Endothelial cell of hepatic sinusoid (primary cell): ENCODE data around the gene SLC12A5.
"Not testable (repeated sequence)": the region's sequence is repeated elsewhere in the genome, so short reads cannot be mapped to it uniquely, and the experiment has no call there.

Experiments used
- in situ Hi-C: cut with HindIII; loops from 2 replicates; pipeline ENCODE4 v1.10.0; 2017; ENCODE audit warnings: low sequenced_read_pairs

Gene SLC12A5

GRCh38 chr20:46073024-46073423, 44.0 kb downstream of the SLC12A5 start:
- in situ Hi-C loops, result no loop called here

GRCh38 chr20:46073443-46073842, 44.4 kb downstream of the SLC12A5 start:
- in situ Hi-C loops, result no loop called here

DNA sequence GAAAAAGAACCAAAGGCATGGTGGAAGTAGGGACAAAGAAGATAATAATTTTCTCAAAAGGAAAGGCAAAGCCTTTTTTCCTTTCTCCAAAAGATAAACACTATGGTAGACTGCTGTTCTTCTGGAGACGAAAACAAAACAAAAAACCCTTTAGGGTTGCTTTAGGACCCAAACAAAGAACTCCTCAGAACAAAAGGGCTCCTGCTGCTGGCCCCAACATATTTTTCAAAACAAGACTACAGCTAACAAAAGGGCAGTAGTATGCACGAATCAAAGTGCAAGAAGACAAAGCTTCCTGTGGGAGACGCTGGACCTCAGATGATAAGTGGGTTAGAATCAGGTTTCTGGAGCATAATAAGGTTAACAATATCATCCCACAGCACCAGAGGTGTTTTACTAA, 45.0 kb downstream of the SLC12A5 start:
- in situ Hi-C loops, result no loop called here

DNA sequence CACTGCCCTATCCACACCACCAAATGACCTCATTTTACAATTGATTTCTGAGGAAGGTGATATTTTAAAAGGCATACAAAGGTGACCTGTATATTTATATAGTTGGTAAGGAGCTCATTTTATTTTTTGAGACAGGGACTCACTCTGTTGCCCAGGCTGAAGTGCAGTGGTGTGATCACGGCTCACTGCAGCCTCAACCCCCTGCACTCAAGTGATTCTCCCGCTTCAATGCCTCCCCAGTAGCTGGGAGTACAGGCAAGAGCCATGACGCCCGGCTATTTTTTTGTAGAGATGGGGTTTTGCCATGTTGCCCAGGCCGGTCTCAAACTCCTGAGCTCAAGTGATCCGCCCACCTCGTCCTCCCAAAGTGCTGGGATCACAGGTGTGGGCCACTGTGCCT, 47.8 kb downstream of the SLC12A5 start:
- in situ Hi-C loops, result loop anchor here (5.0 kb wide), 1 partner anchor 35 kb away; no protein-coding TSS in a partner anchor

DNA sequence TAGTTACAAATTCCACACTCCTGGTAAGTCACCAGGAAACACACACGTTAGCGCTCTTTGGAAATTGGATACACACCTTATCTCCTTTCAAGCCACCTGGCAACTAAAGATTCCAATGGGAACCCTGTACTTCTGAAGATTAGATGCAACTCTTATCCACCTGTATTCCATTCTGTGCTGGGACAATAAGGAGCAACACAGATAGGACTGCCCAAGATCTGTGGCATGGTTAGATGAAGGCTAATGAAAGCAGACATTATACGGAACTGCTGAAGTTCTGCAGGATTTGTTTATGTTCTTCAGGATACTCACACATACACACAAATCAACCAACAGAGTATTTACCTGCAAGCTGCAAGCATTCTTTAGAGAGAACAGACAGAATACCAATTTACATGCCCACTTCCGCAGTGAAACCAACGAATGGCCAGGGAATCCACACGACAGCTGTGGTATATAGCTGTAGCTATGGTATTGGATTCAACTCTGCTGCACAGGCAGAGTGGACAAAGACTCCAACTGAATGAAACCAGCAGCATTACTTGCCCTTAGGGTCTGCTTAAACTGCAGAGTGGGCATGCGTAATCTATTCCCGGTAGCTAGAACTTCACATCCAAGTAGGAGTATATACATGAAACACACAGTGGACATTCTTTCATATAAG, 48.8 kb downstream of the SLC12A5 start:
- in situ Hi-C loops, result loop anchor here (5.0 kb wide), 1 partner anchor 35 kb away; no protein-coding TSS in a partner anchor

- in situ Hi-C loops, result loop anchor here (5.0 kb wide), 1 partner anchor 33 kb away; no protein-coding TSS in a partner anchor
Measured at GRCh38 chr20:46078954-46079353, 49.9 kb downstream of the SLC12A5 start.

- in situ Hi-C loops, result no loop called here
Measured at GRCh38 chr20:46081074-46081473, 52.1 kb downstream of the SLC12A5 start.

DNA sequence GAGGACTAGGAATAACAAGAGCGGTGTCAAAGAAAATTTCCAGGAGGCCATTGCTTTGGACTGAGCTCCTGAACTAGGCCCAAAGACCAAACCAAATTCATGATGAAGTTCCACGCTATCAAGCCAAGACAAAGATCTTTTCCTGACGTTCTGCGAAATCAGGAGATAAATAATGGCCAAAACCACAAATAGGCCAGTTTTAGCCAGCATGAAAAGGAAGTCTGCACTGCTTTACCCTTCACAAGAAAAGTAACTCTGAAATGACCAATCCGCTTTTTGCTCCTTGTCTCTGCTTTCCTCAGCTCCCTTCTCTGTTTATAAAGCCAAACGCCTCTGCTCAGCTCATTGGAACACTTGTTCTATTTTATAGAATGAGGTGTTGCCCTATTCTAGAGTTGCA, 54.1 kb downstream of the SLC12A5 start:
- in situ Hi-C loops, result no loop called here

- in situ Hi-C loops, result no loop called here
Measured at GRCh38 chr20:46083531-46084061, 54.6 kb downstream of the SLC12A5 start.

DNA sequence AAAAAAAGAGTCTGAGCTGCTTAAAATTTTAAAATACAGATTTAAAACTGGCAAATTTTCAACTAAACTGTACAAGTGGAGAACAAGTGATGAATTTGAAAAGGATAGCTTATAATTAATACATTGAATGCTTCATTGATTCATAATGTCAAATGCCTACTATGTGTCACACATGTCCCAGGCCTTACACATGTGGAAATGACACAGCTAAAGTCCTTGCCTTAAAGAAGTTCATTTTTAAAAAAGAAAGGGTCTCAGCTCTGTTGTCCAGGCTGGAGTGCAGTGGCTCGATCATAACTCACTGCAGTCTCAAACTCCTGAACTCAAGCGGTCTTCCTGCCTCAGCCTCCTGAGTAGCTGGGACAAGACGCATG, 55.8 kb downstream of the SLC12A5 start:
- in situ Hi-C loops, result no loop called here

GRCh38 chr20:46085179-46085851, 56.3 kb downstream of the SLC12A5 start:
- in situ Hi-C loops, result no loop called here

- in situ Hi-C loops, result no loop called here
Measured at GRCh38 chr20:46087161-46087560, 58.1 kb downstream of the SLC12A5 start.

DNA sequence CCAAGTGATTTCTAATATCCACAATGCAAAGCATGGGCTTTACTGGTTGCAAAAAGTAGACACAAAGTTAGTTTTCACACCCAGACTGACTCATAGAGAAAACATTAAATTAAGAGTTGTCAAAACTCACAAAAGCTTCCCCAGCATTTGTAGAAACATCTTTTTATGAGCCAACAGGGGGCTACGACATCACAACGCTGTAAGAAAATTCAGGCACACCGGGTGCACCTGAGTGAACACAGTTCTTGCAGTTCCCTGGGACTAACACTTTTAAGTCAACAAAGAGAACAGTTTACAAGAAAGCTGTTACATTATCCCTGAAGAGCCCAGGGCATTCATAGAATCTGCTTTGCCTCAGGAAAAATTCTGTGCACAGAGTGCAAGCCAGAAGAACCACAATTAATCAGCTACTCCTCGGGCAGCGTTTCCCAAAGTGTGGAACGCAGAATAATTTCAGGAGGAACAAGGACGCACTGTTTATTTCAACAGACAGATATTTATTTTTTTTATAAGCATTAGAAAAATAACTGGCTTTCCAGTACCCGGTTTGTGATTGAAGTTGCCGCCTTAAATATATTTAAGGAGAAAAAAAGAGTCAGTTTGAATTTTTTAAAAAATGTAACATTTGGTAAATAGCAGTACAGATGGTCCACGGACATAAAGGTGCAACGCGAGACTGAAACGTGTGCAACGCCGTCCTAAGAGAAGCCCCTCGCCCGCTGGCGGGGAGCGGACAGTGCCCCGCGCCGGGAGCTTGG, 59.6 kb downstream of the SLC12A5 start:
- in situ Hi-C loops, result no loop called here

DNA sequence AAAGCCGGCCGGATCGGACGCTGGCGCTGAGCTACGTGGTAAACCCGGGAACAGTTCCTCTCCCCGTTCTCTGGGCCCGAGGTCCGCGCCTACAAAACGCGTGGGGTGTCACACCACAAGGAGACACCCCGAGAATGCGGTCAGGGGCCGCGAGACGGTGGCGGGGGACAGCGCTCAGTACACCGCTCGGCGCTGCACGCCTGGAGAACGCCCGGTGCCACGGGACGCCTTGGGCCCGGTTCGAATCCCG, 60.1 kb downstream of the SLC12A5 start:
- in situ Hi-C loops, result no loop called here

GRCh38 chr20:46089417-46090388, 60.7 kb downstream of the SLC12A5 start, which contains the start of gene NCOA5:
Gene NCOA5, minus strand, starts transcription at chr20:46089962. Its CDS starts 10,538 bp downstream, at chr20:46079424.
- in situ Hi-C loops, result no loop called here

DNA sequence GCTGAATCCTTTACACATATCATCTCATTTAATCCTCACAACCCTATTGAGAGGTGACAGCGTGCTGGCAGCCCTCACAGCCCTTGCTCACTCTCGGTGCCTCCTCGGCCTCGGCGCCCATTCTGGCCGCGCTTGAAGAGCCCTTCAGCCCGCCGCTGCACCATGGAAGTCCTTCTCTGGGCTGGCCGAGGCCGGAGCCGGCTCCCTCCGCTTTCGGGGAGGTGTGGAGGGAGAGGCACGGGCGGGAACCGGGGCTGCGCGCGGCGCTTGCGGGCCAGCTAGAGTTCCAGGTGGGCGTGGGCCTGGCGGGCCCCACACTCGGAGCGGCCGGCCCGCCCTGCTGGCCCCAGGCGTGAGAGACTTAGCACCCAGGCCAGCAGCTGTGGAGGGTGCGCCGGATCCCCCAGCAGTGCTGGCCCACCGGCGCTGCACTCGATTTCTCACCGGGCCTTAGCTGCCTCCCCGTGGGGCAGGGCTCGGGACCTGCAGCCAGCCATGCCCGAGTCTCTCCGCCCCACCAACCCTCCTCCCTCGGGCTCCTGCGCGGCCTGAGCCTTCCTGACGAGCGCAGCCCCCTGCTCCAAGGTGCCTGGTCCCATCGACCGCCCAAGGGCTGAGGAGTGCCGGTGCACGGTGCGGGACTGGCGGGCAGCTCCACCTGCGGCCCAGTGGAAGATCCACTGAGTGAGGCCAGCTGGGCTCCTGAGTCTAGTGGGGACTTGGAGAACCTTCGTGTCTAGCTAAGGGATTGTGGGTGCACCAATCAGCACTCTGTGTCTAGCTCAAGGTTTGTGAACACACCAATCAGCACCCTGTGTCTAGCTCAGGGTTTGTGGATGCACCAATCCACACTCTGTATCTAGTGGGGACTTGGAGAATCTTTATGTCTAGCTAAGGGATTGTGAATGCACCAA, 62.9 kb downstream of the SLC12A5 start:
- in situ Hi-C loops, result not testable (repeated sequence)

DNA sequence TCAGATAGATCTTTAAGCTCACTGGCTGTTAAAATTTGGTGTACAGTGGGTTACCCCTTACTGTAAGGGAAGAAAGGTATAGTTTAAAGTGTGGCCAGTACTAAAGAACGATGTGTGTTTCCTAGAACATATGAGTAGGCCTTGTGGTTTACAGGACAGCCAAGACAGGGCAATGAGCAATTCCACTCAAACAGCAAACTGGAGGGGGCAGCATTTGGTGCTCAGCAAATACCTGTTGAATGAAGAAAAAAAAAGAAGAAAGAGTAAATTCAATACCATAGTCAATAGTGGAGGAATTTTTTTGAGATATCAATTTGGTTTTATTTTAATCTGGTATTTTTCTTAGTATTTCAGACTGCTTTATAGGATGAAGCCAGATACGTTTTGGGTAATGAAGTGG, 64.5 kb downstream of the SLC12A5 start:
- in situ Hi-C loops, result no loop called here

GRCh38 chr20:46099491-46100287, 70.7 kb downstream of the SLC12A5 start:
- in situ Hi-C loops, result no loop called here

DNA sequence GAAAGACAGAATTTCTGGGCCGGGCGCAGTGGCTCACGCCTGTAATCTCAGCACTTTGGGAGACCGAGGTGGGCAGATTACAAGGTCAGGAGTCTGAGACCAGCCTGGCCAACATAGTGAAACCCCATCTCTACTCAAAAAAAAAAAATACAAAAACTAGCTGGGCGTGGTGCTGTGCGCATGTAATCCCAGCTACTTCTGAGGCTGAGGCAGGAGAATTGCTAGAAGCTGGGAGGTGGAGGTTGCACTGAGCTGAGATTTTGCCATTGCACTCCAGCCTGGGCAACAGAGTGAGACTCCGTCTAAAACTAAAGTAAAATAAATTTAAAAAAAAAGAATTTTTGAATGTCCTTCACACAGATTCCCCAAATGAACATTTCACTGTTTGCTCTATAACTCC, 71.4 kb downstream of the SLC12A5 start:
- in situ Hi-C loops, result not testable (repeated sequence)
